Measurements from ENCODE around the gene SIRT2. TPM values are rescaled to one million over a fixed set of nuclear protein-coding genes. Genes with fewer than 3 reads are reported as not detected.
A peak's percentile ranks its signal among the peaks of the same experiment; 100 is the strongest.

SIRT2 gene
- total and polyA plus RNA-seq, 2 of the 13 experiments (the other 11 are each of a cell fraction or from before 2014, with no cell fraction given): 22.3 to 26.1 TPM

DNA sequence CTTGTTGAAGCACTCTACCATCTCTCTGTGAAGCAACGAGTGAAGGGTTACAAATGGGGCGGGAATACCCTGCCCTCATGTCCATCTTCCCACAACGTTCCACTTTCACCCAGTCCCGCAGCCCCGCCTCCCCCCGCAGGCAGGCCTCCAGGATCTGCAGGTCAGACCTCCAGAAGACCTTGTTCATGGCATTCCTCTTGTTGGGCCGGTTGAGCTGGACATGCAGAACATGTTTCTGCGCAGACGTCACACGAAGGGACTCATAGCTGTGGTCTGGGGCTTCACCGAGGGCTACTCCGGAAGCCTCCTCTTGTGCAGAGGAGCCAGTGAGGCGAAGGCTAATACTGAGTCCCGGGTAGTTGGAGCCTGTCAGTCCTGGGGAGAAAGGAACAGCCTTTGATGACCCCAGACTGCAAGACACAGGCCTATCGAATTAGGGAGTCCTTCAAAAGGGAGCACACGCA lies 68.2 kb downstream of the SIRT2 start (continued):
- TF ChIP-seq ZBTB10 (CRISPR knock-in tag; IDR thresholded peaks at IDR 0.05; ENCODE audit: borderline replicate concordance) (no peak), MIER3 (CRISPR knock-in tag; IDR thresholded peaks at IDR 0.05; ENCODE audit: borderline replicate concordance) (no peak; the same call in 1 of the 2 replicates), PAX8 (CRISPR knock-in tag; IDR thresholded peaks at IDR 0.05; ENCODE audit: borderline replicate concordance) (peak; percentile 64; the same call in 1 of the 2 replicates), CENPT (CRISPR knock-in tag; IDR thresholded peaks at IDR 0.05; ENCODE audit: low read depth) (no peak), FOSL2 (CRISPR knock-in tag; IDR thresholded peaks at IDR 0.05) (no peak; the same call in 1 of the 2 replicates), YY1 (IDR thresholded peaks at IDR 0.05; ENCODE audit: insufficient read depth, insufficient replicate concordance, low read depth, low read length) (no peak), JUND (CRISPR knock-in tag; IDR thresholded peaks at IDR 0.05) (no peak; the same call in 1 of the 2 replicates), NFE2L1 (CRISPR knock-in tag; IDR thresholded peaks at IDR 0.05; ENCODE audit: borderline replicate concordance) (no peak), FUBP1 (CRISPR knock-in tag; IDR thresholded peaks at IDR 0.05; ENCODE audit: borderline replicate concordance) (no peak), MYNN (CRISPR knock-in tag; IDR thresholded peaks at IDR 0.05; ENCODE audit: low read depth) (no peak; the same call in 1 of the 2 replicates), KAT8 (CRISPR knock-in tag; IDR thresholded peaks at IDR 0.05) (no peak), ZSCAN31 (CRISPR knock-in tag; IDR thresholded peaks at IDR 0.05; ENCODE audit: low read depth) (peak; percentile 67), XBP1 (CRISPR knock-in tag; IDR thresholded peaks at IDR 0.05) (no peak; the same call in 1 of the 2 replicates), ATAD3A (CRISPR knock-in tag; IDR thresholded peaks at IDR 0.05) (no peak), NFRKB (IDR thresholded peaks at IDR 0.05) (no peak), ZNF484 (CRISPR knock-in tag; IDR thresholded peaks at IDR 0.05; ENCODE audit: borderline replicate concordance, low read depth) (no peak), PPARG (CRISPR knock-in tag; conservative IDR thresholded peaks at IDR 0.05) (peak; percentile 99), CREM (IDR thresholded peaks at IDR 0.05) (no peak), CREM (CRISPR knock-in tag; IDR thresholded peaks at IDR 0.05) (no peak)
- TF ChIP-seq, protein P1, sequence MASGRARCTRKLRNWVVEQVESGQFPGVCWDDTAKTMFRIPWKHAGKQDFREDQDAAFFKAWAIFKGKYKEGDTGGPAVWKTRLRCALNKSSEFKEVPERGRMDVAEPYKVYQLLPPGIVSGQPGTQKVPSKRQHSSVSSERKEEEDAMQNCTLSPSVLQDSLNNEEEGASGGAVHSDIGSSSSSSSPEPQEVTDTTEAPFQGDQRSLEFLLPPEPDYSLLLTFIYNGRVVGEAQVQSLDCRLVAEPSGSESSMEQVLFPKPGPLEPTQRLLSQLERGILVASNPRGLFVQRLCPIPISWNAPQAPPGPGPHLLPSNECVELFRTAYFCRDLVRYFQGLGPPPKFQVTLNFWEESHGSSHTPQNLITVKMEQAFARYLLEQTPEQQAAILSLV (CRISPR knock-in tag; IDR thresholded peaks at IDR 0.05; ENCODE audit: borderline replicate concordance): no peak
- TF ChIP-seq, protein P2, sequence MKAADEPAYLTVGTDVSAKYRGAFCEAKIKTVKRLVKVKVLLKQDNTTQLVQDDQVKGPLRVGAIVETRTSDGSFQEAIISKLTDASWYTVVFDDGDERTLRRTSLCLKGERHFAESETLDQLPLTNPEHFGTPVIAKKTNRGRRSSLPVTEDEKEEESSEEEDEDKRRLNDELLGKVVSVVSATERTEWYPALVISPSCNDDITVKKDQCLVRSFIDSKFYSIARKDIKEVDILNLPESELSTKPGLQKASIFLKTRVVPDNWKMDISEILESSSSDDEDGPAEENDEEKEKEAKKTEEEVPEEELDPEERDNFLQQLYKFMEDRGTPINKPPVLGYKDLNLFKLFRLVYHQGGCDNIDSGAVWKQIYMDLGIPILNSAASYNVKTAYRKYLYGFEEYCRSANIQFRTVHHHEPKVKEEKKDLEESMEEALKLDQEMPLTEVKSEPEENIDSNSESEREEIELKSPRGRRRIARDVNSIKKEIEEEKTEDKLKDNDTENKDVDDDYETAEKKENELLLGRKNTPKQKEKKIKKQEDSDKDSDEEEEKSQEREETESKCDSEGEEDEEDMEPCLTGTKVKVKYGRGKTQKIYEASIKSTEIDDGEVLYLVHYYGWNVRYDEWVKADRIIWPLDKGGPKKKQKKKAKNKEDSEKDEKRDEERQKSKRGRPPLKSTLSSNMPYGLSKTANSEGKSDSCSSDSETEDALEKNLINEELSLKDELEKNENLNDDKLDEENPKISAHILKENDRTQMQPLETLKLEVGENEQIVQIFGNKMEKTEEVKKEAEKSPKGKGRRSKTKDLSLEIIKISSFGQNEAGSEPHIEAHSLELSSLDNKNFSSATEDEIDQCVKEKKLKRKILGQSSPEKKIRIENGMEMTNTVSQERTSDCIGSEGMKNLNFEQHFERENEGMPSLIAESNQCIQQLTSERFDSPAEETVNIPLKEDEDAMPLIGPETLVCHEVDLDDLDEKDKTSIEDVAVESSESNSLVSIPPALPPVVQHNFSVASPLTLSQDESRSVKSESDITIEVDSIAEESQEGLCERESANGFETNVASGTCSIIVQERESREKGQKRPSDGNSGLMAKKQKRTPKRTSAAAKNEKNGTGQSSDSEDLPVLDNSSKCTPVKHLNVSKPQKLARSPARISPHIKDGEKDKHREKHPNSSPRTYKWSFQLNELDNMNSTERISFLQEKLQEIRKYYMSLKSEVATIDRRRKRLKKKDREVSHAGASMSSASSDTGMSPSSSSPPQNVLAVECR (CRISPR knock-in tag; IDR thresholded peaks at IDR 0.05; ENCODE audit: borderline replicate concordance): no peak

Data from HepG2 (cell line).